Thyroid gland (tissue), 4 donors: ENCODE measurements around the gene PPP3CA.

Experiments
- POLR2A ChIP-seq, 2 donors: fragments of 450-650 bp; IDR thresholded peaks; one replicate each; pipeline ENCODE4 v1.6.1; 2017; ENCODE audit warnings: antibody characterized with exemption in 2 of 2, mild to moderate bottlenecking in 2 of 2, moderate library complexity in 1 of 2
- TF ChIP-seq, protein P1 (sequence below), 6 experiments: fragments of 200-600 bp in 3 of 6; fragments of 450-650 bp in 3 of 6; sonication (generic) in 3 of 6; IDR thresholded peaks; one replicate each; pipeline ENCODE4 v1.5.1; 2016 to 2019; ENCODE audit warnings: antibody characterized with exemption in 6 of 6, mild to moderate bottlenecking in 2 of 6, inconsistent platforms in 1 of 6, moderate library complexity in 1 of 6

DNA sequence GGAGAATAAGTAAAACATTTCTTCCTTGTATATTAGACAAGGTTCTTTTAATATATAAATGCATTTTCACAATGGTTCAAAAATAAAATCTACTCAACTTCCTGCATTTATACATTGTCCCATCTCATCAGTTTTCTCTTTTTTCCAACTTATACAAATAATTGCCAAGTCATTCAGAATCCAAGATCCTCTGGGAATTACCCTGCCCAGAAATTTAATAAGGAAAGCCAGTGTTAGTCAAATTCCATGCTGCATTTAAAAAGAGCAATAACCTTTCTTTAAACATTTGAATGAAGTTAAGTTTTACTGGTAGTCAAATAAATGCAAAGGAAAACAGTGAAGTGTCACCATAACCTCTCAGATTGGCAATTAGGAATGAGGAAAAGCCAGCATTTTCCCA is 357.9 kb downstream of the PPP3CA start:
- TF ChIP-seq, protein P1, sequence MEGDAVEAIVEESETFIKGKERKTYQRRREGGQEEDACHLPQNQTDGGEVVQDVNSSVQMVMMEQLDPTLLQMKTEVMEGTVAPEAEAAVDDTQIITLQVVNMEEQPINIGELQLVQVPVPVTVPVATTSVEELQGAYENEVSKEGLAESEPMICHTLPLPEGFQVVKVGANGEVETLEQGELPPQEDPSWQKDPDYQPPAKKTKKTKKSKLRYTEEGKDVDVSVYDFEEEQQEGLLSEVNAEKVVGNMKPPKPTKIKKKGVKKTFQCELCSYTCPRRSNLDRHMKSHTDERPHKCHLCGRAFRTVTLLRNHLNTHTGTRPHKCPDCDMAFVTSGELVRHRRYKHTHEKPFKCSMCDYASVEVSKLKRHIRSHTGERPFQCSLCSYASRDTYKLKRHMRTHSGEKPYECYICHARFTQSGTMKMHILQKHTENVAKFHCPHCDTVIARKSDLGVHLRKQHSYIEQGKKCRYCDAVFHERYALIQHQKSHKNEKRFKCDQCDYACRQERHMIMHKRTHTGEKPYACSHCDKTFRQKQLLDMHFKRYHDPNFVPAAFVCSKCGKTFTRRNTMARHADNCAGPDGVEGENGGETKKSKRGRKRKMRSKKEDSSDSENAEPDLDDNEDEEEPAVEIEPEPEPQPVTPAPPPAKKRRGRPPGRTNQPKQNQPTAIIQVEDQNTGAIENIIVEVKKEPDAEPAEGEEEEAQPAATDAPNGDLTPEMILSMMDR (IDR thresholded peaks at IDR 0.05): no peak
- TF ChIP-seq POLR2A (IDR thresholded peaks at IDR 0.05): no peak
